ENCODE data around the gene PTMS. TPM values are rescaled to one million over a fixed set of nuclear protein-coding genes. Genes with fewer than 3 reads are reported as not detected.
A peak's percentile ranks its signal among the peaks of the same experiment; 100 is the strongest.

The PTMS gene
- total and polyA plus RNA-seq, 2 of the 13 experiments (the other 11 are each of a cell fraction or from before 2014, with no cell fraction given), result 40.5 to 82.4 TPM

DNA sequence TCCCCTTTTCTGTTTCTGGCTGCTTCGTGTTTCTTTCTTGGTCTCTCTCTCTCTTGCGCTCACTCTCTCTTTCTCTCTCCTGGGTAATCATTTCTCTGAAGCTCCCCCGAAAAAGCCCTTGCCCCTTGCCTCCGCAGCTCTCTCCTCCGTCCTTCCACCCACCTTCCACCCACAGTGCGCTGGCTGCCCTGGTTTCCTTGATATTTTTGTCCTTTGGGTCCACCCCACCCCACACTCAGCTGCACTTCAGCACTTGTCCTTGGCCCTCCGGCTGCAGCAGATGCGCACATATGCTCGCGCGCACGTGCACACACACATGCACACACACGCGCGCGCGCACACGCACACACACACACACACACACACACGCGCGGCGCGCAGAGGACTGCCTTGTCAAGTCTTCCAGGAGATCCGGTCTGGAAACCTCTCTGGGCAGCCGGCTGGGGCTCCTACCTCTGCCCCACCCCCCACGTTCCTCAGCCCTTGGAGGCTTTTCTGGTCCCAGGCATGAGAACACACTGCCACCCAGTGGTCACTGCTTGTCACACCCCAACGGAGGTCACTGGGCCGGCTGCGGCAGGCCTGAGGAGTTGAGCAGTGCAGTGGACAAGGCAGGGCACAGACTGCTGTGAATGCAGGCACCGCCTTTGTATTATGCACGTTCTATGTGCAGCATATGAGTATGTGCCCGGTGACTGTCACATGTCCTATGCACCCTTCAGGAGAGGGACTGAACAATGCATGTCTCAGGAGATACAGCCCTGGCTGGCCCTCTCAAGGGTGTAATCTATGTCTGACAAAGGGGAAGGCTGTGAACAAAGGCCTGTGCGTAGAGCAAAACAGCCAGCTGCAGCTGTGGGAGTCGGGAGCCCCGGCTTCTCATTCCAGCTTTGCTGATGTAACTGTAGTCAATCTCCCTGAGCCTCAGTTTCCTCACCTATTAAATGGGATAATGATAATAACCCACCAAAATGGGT is 12.7 kb downstream of the PTMS start (continued):
- no peak for TF ChIP-seq ZNF83 (CRISPR knock-in tag; IDR thresholded peaks at IDR 0.05; ENCODE audit: borderline replicate concordance)
- TF ChIP-seq FOXO1 (CRISPR knock-in tag; IDR thresholded peaks at IDR 0.05), result peak; percentile 58
- TF ChIP-seq JDP2 (CRISPR knock-in tag; IDR thresholded peaks at IDR 0.05; ENCODE audit: borderline replicate concordance), result no peak
- TF ChIP-seq, protein P1, sequence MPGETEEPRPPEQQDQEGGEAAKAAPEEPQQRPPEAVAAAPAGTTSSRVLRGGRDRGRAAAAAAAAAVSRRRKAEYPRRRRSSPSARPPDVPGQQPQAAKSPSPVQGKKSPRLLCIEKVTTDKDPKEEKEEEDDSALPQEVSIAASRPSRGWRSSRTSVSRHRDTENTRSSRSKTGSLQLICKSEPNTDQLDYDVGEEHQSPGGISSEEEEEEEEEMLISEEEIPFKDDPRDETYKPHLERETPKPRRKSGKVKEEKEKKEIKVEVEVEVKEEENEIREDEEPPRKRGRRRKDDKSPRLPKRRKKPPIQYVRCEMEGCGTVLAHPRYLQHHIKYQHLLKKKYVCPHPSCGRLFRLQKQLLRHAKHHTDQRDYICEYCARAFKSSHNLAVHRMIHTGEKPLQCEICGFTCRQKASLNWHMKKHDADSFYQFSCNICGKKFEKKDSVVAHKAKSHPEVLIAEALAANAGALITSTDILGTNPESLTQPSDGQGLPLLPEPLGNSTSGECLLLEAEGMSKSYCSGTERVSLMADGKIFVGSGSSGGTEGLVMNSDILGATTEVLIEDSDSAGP (CRISPR knock-in tag; IDR thresholded peaks at IDR 0.05; ENCODE audit: borderline replicate concordance), result peak; percentile 84
- TF ChIP-seq CBFB (CRISPR knock-in tag; IDR thresholded peaks at IDR 0.05), result peak; percentile 73
- TF ChIP-seq CHD2 (IDR thresholded peaks at IDR 0.05; ENCODE audit: low read depth, low read length), result no peak
- no peak for TF ChIP-seq TP53 (CRISPR knock-in tag; conservative IDR thresholded peaks at IDR 0.05)
- peak; percentile 43 for TF ChIP-seq TAF15 (IDR thresholded peaks at IDR 0.05; ENCODE audit: low read depth, low read length, poor library complexity, severe bottlenecking)
- TF ChIP-seq KLF12 (CRISPR knock-in tag; IDR thresholded peaks at IDR 0.05; ENCODE audit: borderline replicate concordance), result no peak; the same call in 1 of the 2 replicates
- TF ChIP-seq PLRG1 (conservative IDR thresholded peaks at IDR 0.05), result no peak
- peak; percentile 64; the same call in 1 of the 2 replicates for TF ChIP-seq SPEN (CRISPR knock-in tag; IDR thresholded peaks at IDR 0.05; ENCODE audit: low read depth)
- TF ChIP-seq ONECUT2 (CRISPR knock-in tag; IDR thresholded peaks at IDR 0.05), result no peak
- no peak for TF ChIP-seq HNRNPK (IDR thresholded peaks at IDR 0.05; ENCODE audit: low read depth, low read length, poor library complexity, severe bottlenecking)
- TF ChIP-seq CCDC6 (CRISPR knock-in tag; IDR thresholded peaks at IDR 0.05), result no peak
- TF ChIP-seq ZBTB26 (CRISPR knock-in tag; IDR thresholded peaks at IDR 0.05; ENCODE audit: borderline replicate concordance), result 0 out of 2 replicates have a peak, but pooled peaks have one; percentile 58
- TF ChIP-seq, protein P2, sequence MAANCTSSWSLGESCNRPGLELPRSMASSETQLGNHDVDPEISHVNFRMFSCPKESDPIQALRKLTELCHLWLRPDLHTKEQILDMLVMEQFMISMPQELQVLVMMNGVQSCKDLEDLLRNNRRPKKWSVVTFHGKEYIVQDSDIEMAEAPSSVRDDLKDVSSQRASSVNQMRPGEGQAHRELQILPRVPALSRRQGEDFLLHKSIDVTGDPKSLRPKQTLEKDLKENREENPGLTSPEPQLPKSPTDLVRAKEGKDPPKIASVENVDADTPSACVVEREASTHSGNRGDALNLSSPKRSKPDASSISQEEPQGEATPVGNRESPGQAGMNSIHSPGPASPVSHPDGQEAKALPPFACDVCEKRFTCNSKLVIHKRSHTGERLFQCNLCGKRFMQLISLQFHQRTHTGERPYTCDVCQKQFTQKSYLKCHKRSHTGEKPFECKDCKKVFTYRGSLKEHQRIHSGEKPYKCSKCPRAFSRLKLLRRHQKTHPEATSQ (CRISPR knock-in tag; IDR thresholded peaks at IDR 0.05; ENCODE audit: borderline replicate concordance), result 0 out of 2 replicates have a peak, but pooled peaks have one; percentile 41
- peak; percentile 35; the same call in 1 of the 2 replicates for TF ChIP-seq NFKB2 (CRISPR knock-in tag; IDR thresholded peaks at IDR 0.05; ENCODE audit: borderline replicate concordance)
- TF ChIP-seq ZNF331 (CRISPR knock-in tag; IDR thresholded peaks at IDR 0.05), result peak; percentile 53
- TF ChIP-seq ZNF124 (CRISPR knock-in tag; IDR thresholded peaks at IDR 0.05), result no peak; the same call in 1 of the 2 replicates
- TF ChIP-seq, protein P3, sequence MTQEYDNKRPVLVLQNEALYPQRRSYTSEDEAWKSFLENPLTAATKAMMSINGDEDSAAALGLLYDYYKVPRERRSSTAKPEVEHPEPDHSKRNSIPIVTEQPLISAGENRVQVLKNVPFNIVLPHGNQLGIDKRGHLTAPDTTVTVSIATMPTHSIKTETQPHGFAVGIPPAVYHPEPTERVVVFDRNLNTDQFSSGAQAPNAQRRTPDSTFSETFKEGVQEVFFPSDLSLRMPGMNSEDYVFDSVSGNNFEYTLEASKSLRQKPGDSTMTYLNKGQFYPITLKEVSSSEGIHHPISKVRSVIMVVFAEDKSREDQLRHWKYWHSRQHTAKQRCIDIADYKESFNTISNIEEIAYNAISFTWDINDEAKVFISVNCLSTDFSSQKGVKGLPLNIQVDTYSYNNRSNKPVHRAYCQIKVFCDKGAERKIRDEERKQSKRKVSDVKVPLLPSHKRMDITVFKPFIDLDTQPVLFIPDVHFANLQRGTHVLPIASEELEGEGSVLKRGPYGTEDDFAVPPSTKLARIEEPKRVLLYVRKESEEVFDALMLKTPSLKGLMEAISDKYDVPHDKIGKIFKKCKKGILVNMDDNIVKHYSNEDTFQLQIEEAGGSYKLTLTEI (CRISPR knock-in tag; conservative IDR thresholded peaks at IDR 0.05), result no peak
- TF ChIP-seq ZFP41 (CRISPR knock-in tag; IDR thresholded peaks at IDR 0.05; ENCODE audit: borderline replicate concordance), result no peak

Data from HepG2 (cell line).